IPS DF 6.9 (cell line): Measurements from ENCODE around the gene MDN1.

Experiments
- DNase-seq: peaks from one replicate; pipeline ENCODE4 v3.0.0-alpha.2; 2013; ENCODE audit warnings: low read depth, low spot score
- H3K27ac ChIP-seq: one replicate; pipeline ENCODE4 v1.5.1; 2013; ENCODE audit warnings: low read length, control low read depth
- H3K27me3 ChIP-seq: 2 replicates; pipeline ENCODE4 v1.6.1; 2013; ENCODE audit warnings: mild to moderate bottlenecking, low read length; ENCODE audit not compliant: control insufficient read depth, insufficient read depth
- H3K36me3 ChIP-seq: 2 replicates; pipeline ENCODE4 v1.6.1; 2013; ENCODE audit warnings: low read length; ENCODE audit not compliant: control insufficient read depth, insufficient read depth
- H3K4me1 ChIP-seq: 2 replicates; pipeline ENCODE4 v1.6.1; 2013; ENCODE audit warnings: low read length; ENCODE audit not compliant: control insufficient read depth, insufficient read depth
- H3K4me3 ChIP-seq: 2 replicates; pipeline ENCODE4 v1.5.1; 2013; ENCODE audit warnings: mild to moderate bottlenecking, low read length
- H3K9me3 ChIP-seq: 2 replicates; pipeline ENCODE4 v1.6.1; 2013; ENCODE audit warnings: low read length, inconsistent platforms; ENCODE audit not compliant: control insufficient read depth, insufficient read depth
- WGBS: extraction: QIAGEN DNeasy Blood & Tissue Kit; methylation state at CpG from one replicate; pipeline ENCODE4 v1.1.7; 2013; ENCODE audit warnings: mixed read lengths, missing lambda C conversion rate; ENCODE audit not compliant: insufficient read length, insufficient coverage; 5-methylcytosine and 5-hydroxymethylcytosine counted together

The MDN1 gene

DNA sequence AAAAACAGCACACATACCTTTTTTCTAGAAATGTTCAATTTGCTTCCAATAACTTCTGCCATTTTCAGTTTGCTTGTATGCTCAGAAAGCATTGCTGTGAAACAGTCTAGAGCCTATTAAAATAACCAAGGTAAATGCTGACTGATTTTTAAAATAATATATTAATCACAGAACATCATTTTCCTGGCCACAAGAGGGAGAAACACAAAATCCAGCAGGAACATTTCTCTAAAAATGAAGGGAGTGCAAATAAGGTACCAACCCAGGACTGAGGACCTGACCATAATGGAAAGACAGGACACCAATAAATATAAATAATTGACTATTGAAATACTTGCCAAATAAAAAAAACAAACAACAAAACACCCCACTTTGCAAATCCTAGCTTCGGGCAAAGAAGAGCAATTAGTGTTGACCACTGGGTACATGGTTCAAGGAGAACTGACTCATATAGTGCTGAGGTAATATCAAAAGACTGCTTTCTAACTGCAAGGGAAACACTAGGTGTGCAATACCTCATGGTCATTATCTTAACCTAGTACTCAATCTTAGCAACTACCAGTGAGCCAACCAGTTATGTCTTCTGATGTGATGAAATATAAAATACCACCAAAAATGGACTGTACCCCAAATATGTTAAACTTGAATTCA lies 42.9 kb downstream of the MDN1 start:
- H3K36me3 ChIP-seq, result peaks cover 11% of the 10 kb centered on the region; the same call in 1 of the 2 replicates
- no CpG with 5 or more reads among the region's 1 CpG for WGBS
- no peaks in the 10 kb centered on the region for H3K9me3 ChIP-seq
- no peaks in the 10 kb centered on the region for H3K4me1 ChIP-seq
- H3K27ac ChIP-seq, result no peak overlapping the region
- DNase-seq, result no peak
- no peak overlapping the region for H3K4me3 ChIP-seq
- no peaks in the 10 kb centered on the region for H3K27me3 ChIP-seq

- DNase-seq, result no peak
- Histone ChIP-seq H3K4me3 (no peak overlapping the region), H3K36me3 (peaks cover 10% of the 10 kb centered on the region; the same call in 1 of the 2 replicates), H3K27ac (no peak overlapping the region), H3K9me3 (no peaks in the 10 kb centered on the region), H3K27me3 (no peaks in the 10 kb centered on the region), H3K4me1 (no peaks in the 10 kb centered on the region)
- WGBS, result no CpG with 5 or more reads among the region's 1 CpG
These were observed 44.4 kb downstream of the MDN1 start for GRCh38 chr6:89775150-89775549.

DNA sequence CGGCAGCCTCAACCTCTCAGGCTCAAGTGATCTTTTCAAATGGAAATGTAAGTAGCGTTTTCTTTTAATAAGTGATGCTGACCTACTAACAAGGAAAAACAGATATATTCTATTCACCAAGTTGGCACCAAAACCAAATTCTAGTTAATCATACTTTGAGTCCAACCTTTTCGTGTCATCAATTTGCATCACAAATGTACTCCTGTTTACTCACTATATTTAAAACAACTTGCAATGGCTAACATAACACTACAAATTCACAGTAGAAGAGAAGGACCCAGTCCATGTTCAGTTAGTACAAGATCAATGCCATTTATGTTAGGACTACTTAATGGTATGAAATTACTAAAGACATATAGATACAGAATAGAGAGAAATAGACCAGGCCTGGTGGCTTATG lies 50.0 kb downstream of the MDN1 start:
- no peak for DNase-seq
- H3K27me3 ChIP-seq, result no peaks in the 10 kb centered on the region
- no CpG with 5 or more reads among the region's 3 CpGs for WGBS

GRCh38 chr6:89768324-89768723 lies 51.3 kb downstream of the MDN1 start:
- WGBS, result no CpG with 5 or more reads among the region's 6 CpGs
- Histone ChIP-seq H3K4me1 (no peaks in the 10 kb centered on the region), H3K27ac (no peak overlapping the region), H3K9me3 (no peaks in the 10 kb centered on the region), H3K27me3 (no peaks in the 10 kb centered on the region), H3K4me3 (no peak overlapping the region), H3K36me3 (peaks cover 15% of the 10 kb centered on the region)
- DNase-seq, result no peak

More for the DNA sequence above, 50.0 kb downstream of the MDN1 start:
- Histone ChIP-seq H3K4me1 (no peaks in the 10 kb centered on the region), H3K27ac (no peak overlapping the region), H3K4me3 (no peak overlapping the region), H3K36me3 (peaks cover 15% of the 10 kb centered on the region), H3K9me3 (no peaks in the 10 kb centered on the region)

GRCh38 chr6:89763550-89763949 lies 56.0 kb downstream of the MDN1 start:
- Histone ChIP-seq H3K4me1 (no peaks in the 10 kb centered on the region), H3K36me3 (peaks cover 10% of the 10 kb centered on the region; the same call in 1 of the 2 replicates), H3K4me3 (no peak overlapping the region), H3K27ac (no peak overlapping the region), H3K27me3 (no peaks in the 10 kb centered on the region), H3K9me3 (no peaks in the 10 kb centered on the region)
- no peak for DNase-seq
- WGBS, result no CpG with 5 or more reads among the region's 2 CpGs

- Histone ChIP-seq H3K9me3 (no peaks in the 10 kb centered on the region), H3K36me3 (peaks cover 17% of the 10 kb centered on the region; the same call in 1 of the 2 replicates), H3K4me3 (no peak overlapping the region), H3K27ac (no peak overlapping the region), H3K4me1 (no peaks in the 10 kb centered on the region), H3K27me3 (no peaks in the 10 kb centered on the region)
- WGBS, result no CpG with 5 or more reads among the region's 1 CpG
- no peak for DNase-seq
These were observed 60.8 kb downstream of the MDN1 start for GRCh38 chr6:89758830-89759229.

DNA sequence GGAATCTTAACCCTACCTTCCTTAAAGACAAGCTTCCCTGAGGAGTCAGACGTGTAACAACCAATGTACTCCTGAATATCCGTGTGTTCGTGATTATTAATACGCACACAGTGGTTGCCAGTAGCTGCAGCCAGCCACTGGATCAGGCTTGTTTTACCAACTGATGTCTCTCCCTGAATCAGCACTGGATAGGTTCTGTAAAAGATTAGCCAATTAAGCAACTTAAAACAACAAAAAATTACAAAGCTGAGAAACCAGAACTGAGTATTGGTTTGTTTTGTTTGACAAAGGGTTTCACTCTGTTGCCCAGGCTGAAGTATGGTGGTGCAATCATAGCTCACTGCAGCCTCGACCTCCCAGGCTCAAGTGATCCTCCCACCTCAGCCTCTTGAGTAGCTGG lies 69.3 kb downstream of the MDN1 start:
- no peak overlapping the region for H3K27ac ChIP-seq
- no peaks in the 10 kb centered on the region for H3K4me1 ChIP-seq
- H3K4me3 ChIP-seq, result no peak overlapping the region
- no peak for DNase-seq
- no CpG with 5 or more reads among the region's 5 CpGs for WGBS
- H3K9me3 ChIP-seq, result no peaks in the 10 kb centered on the region
- no peaks in the 10 kb centered on the region for H3K27me3 ChIP-seq
- peaks cover 31% of the 10 kb centered on the region for H3K36me3 ChIP-seq

GRCh38 chr6:89749918-89750317 lies 69.7 kb downstream of the MDN1 start:
- H3K36me3 ChIP-seq, result peaks cover 34% of the 10 kb centered on the region
- WGBS, result no CpG with 5 or more reads among the region's 1 CpG
- H3K27ac ChIP-seq, result no peak overlapping the region
- H3K4me3 ChIP-seq, result no peak overlapping the region
- no peaks in the 10 kb centered on the region for H3K9me3 ChIP-seq
- H3K27me3 ChIP-seq, result no peaks in the 10 kb centered on the region
- H3K4me1 ChIP-seq, result no peaks in the 10 kb centered on the region
- no peak for DNase-seq

GRCh38 chr6:89745716-89746115 lies 73.9 kb downstream of the MDN1 start:
- no peaks in the 10 kb centered on the region for H3K4me1 ChIP-seq
- H3K27ac ChIP-seq, result no peak overlapping the region
- H3K4me3 ChIP-seq, result no peak overlapping the region
- no peaks in the 10 kb centered on the region for H3K9me3 ChIP-seq
- WGBS, result no CpG with 5 or more reads among the region's 4 CpGs
- H3K27me3 ChIP-seq, result no peaks in the 10 kb centered on the region
- peaks cover 43% of the 10 kb centered on the region for H3K36me3 ChIP-seq
- DNase-seq, result no peak

GRCh38 chr6:89745096-89745495 lies 74.5 kb downstream of the MDN1 start:
- WGBS, result no CpG with 5 or more reads among the region's 5 CpGs
- no peak overlapping the region for H3K27ac ChIP-seq
- H3K4me3 ChIP-seq, result no peak overlapping the region

GRCh38 chr6:89736893-89737292 lies 82.7 kb downstream of the MDN1 start:
- Histone ChIP-seq H3K36me3 (peaks cover 28% of the 10 kb centered on the region; the same call in 1 of the 2 replicates), H3K27ac (no peak overlapping the region), H3K9me3 (no peaks in the 10 kb centered on the region), H3K4me1 (no peaks in the 10 kb centered on the region), H3K27me3 (no peaks in the 10 kb centered on the region), H3K4me3 (no peak overlapping the region)
- DNase-seq, result no peak
- WGBS, result no CpG with 5 or more reads among the region's 3 CpGs

More at GRCh38 chr6:89745096-89745495, 74.5 kb downstream of the MDN1 start:
- no peaks in the 10 kb centered on the region for H3K4me1 ChIP-seq
- H3K27me3 ChIP-seq, result no peaks in the 10 kb centered on the region
- H3K9me3 ChIP-seq, result no peaks in the 10 kb centered on the region
- peaks cover 40% of the 10 kb centered on the region for H3K36me3 ChIP-seq
- DNase-seq, result no peak
